H1 (cell line): ENCODE measurements around the gene BPGM. TPM values are rescaled to one million over a fixed set of nuclear protein-coding genes. Genes with fewer than 3 reads are reported as not detected.

Experiments used
- CTCF ChIA-PET: fragments of 300-600 bp; sonication (Branson Sonifier 250); formaldehyde crosslinking; loops from one replicate; lab custom pipeline; 2021; ENCODE audit not compliant: partially characterized antibody; lab: Charles Lee
- POLR2A ChIA-PET: fragments of 300-600 bp; sonication (Branson Sonifier 250); formaldehyde crosslinking; loops from one replicate; lab custom pipeline; 2021; ENCODE audit warnings: inconsistent platforms; ENCODE audit not compliant: partially characterized antibody; lab: Charles Lee
- DNase-seq, 2 experiments: peaks; one replicate each; pipeline versions ENCODE4 v3.0.0 to v3.0.0-alpha.2; 2010 to 2022; ENCODE audit warnings: low spot score in 2 of 2, low read depth in 1 of 2, mixed read lengths in 1 of 2
- FAIRE-seq: peaks from 2 replicates; lab custom pipeline; 2011; peaks lifted over from hg19 to GRCh38; lab: Jason Lieb, UNC
- H2AFZ ChIP-seq: 2 replicates; pipeline ENCODE4 v1.8.1; 2012; ENCODE audit warnings: low read length, inconsistent platforms
- H2AK5ac ChIP-seq: 2 replicates; pipeline ENCODE4 v1.6.1; 2013; ENCODE audit warnings: low read depth, low read length
- H2BK120ac ChIP-seq: replicated peaks from 2 replicates; pipeline ENCODE3; 2013; ENCODE audit warnings: low read depth, low read length, inconsistent platforms
- H2BK12ac ChIP-seq: 2 replicates; pipeline ENCODE4 v1.6.1; 2013; ENCODE audit warnings: low read depth, low read length
- H2BK15ac ChIP-seq: 2 replicates; pipeline ENCODE4 v1.6.1; 2013; ENCODE audit warnings: low read length
- H2BK20ac ChIP-seq: 2 replicates; pipeline ENCODE4 v1.6.1; 2013; ENCODE audit warnings: low read length
- H2BK5ac ChIP-seq: 2 replicates; pipeline ENCODE4 v1.6.1; 2013; ENCODE audit warnings: low read depth, low read length
- H3K14ac ChIP-seq: 2 replicates; pipeline ENCODE4 v1.6.1; 2013; ENCODE audit warnings: inconsistent platforms; ENCODE audit not compliant: insufficient read length
- H3K18ac ChIP-seq: 2 replicates; pipeline ENCODE4 v1.6.1; 2013; ENCODE audit warnings: low read length; ENCODE audit errors: extremely low read depth
- H3K23ac ChIP-seq: 2 replicates; pipeline ENCODE4 v1.6.1; 2013; ENCODE audit warnings: inconsistent platforms; ENCODE audit not compliant: insufficient read length
- H3K23me2 ChIP-seq: 2 replicates; pipeline ENCODE4 v1.6.1; 2013; ENCODE audit warnings: low read depth, low read length
- H3K27ac ChIP-seq: 2 replicates; pipeline ENCODE4 v1.6.1; 2011; ENCODE audit warnings: low read depth, low read length, inconsistent platforms
- H3K27me3 ChIP-seq, 4 experiments: replicated peaks in 1 of 4; 1 replicate in 1 of 4; 2 replicates in 3 of 4; pipeline versions ENCODE4 v1.6.1 to v1.8.1; 2011 to 2013; ENCODE audit warnings: low read length in 3 of 4, mild to moderate bottlenecking in 3 of 4, inconsistent platforms in 2 of 4, mixed read lengths in 2 of 4, moderate library complexity in 1 of 4; ENCODE audit not compliant: control insufficient read depth in 3 of 4, insufficient read depth in 3 of 4; ENCODE audit errors: extremely low read depth in 1 of 4
- H3K36me3 ChIP-seq, 4 experiments: 2 replicates each; pipeline versions ENCODE4 v1.6.1 to v1.8.1; 2011 to 2013; ENCODE audit warnings: mild to moderate bottlenecking in 4 of 4, low read length in 3 of 4, moderate library complexity in 2 of 4, control low read depth in 1 of 4, inconsistent platforms in 1 of 4; ENCODE audit not compliant: insufficient read depth in 4 of 4, control insufficient read depth in 2 of 4
- H3K4ac ChIP-seq: replicated peaks from 2 replicates; pipeline ENCODE3; 2013; ENCODE audit warnings: low read length, low read depth, mixed read lengths, inconsistent platforms; ENCODE audit not compliant: insufficient read length
- H3K4me1 ChIP-seq, 4 experiments: replicated peaks in 1 of 4; 1 replicate in 1 of 4; 2 replicates in 3 of 4; pipeline versions ENCODE4 v1.6.1 to v1.8.1; 2011 to 2013; ENCODE audit warnings: low read length in 3 of 4, inconsistent platforms in 2 of 4, mixed read lengths in 1 of 4; ENCODE audit not compliant: insufficient read depth in 4 of 4, control insufficient read depth in 3 of 4
- H3K4me2 ChIP-seq, 2 experiments: 2 replicates each; pipeline versions ENCODE4 v1.6.1 to v1.8.1; 2011 to 2013; ENCODE audit warnings: low read depth in 2 of 2, low read length in 2 of 2, control low read depth in 1 of 2, inconsistent platforms in 1 of 2, mild to moderate bottlenecking in 1 of 2; ENCODE audit not compliant: insufficient read depth in 1 of 2
- H3K4me3 ChIP-seq, 4 experiments: fragments of 200-600, 300-600 bp in 1 of 4; sonication (generic), shearing (Covaris generic), sonication (Bioruptor Twin) in 1 of 4; 2 replicates each; pipeline versions ENCODE4 v1.5.1 to v1.8.1; 2011 to 2016; ENCODE audit warnings: low read length in 4 of 4, low read depth in 3 of 4, control low read depth in 2 of 4, inconsistent platforms in 2 of 4, mild to moderate bottlenecking in 2 of 4, mixed read lengths in 1 of 4, moderate library complexity in 1 of 4; ENCODE audit not compliant: insufficient read depth in 2 of 4; ENCODE audit errors: extremely low read depth in 1 of 4
- H3K56ac ChIP-seq: replicated peaks from 2 replicates; pipeline ENCODE3; 2013; ENCODE audit warnings: low read depth, mild to moderate bottlenecking, mixed read lengths, low read length, inconsistent platforms; ENCODE audit not compliant: insufficient read length
- H3K79me1 ChIP-seq: 2 replicates; pipeline ENCODE4 v1.6.1; 2013; ENCODE audit warnings: low read depth, low read length, control low read depth
- H3K79me2 ChIP-seq, 2 experiments: 2 replicates each; pipeline versions ENCODE4 v1.6.1 to v1.8.1; 2012 to 2013; ENCODE audit warnings: low read length in 2 of 2, mild to moderate bottlenecking in 2 of 2, inconsistent platforms in 1 of 2; ENCODE audit not compliant: insufficient read depth in 2 of 2, control insufficient read depth in 1 of 2
- H3K9ac ChIP-seq, 4 experiments: replicated peaks in 1 of 4; 1 replicate in 1 of 4; 2 replicates in 3 of 4; pipeline versions ENCODE4 v1.6.1 to v1.8.1; 2011 to 2013; ENCODE audit warnings: low read depth in 3 of 4, low read length in 3 of 4, control low read depth in 2 of 4, mild to moderate bottlenecking in 2 of 4, moderate library complexity in 2 of 4, inconsistent platforms in 1 of 4; ENCODE audit errors: extremely low read depth in 1 of 4
- H3K9me3 ChIP-seq, 2 experiments: 2 replicates each; pipeline versions ENCODE4 v1.6.1 to v1.8.1; 2012 to 2013; ENCODE audit warnings: mild to moderate bottlenecking in 2 of 2, moderate library complexity in 2 of 2, control low read depth in 1 of 2, inconsistent platforms in 1 of 2, low read depth in 1 of 2, low read length in 1 of 2, mixed read lengths in 1 of 2; ENCODE audit not compliant: insufficient read depth in 2 of 2
- H4K20me1 ChIP-seq, 2 experiments: replicated peaks in 1 of 2; 2 replicates each; pipeline versions ENCODE3 to v1.8.1; 2011 to 2013; ENCODE audit warnings: inconsistent platforms in 2 of 2, low read length in 2 of 2, mild to moderate bottlenecking in 1 of 2; ENCODE audit not compliant: insufficient read depth in 2 of 2, control insufficient read depth in 1 of 2
- H4K5ac ChIP-seq: 2 replicates; pipeline ENCODE4 v1.6.1; 2013; ENCODE audit warnings: low read length, low read depth, mixed read lengths, inconsistent platforms; ENCODE audit not compliant: insufficient read length
- H4K8ac ChIP-seq: 2 replicates; pipeline ENCODE4 v1.8.0; 2013; ENCODE audit warnings: mild to moderate bottlenecking, moderate library complexity, low read length, inconsistent platforms; ENCODE audit not compliant: insufficient read depth; ENCODE audit errors: extremely low read depth
- H4K91ac ChIP-seq: replicated peaks from 2 replicates; pipeline ENCODE3; 2013; ENCODE audit warnings: low read length, mixed read lengths, inconsistent platforms; ENCODE audit not compliant: insufficient read length
- CBX8 ChIP-seq: fragments of 300-800, 300-1000 bp; sonication (generic); IDR thresholded peaks from 2 replicates; pipeline ENCODE4 v1.7.1; 2016; ENCODE audit warnings: low read depth, low read length, borderline replicate concordance
- CTBP2 ChIP-seq: IDR thresholded peaks from 2 replicates; pipeline ENCODE4 v1.7.0; 2011; ENCODE audit warnings: borderline replicate concordance, mild to moderate bottlenecking, moderate library complexity, mixed read lengths, low read length; ENCODE audit not compliant: insufficient read depth, insufficient read length
- EGR1 ChIP-seq: IDR thresholded peaks from 2 replicates; pipeline ENCODE4 v1.6.1; 2011; ENCODE audit warnings: low read depth, low read length, borderline replicate concordance
- GABPA ChIP-seq: IDR thresholded peaks from 2 replicates; pipeline ENCODE4 v1.6.1; 2011; ENCODE audit warnings: mild to moderate bottlenecking, low read length, moderate library complexity, borderline replicate concordance; ENCODE audit not compliant: insufficient read depth
- RNF2 ChIP-seq: fragments of 200-900, 300-1000 bp; sonication (generic); IDR thresholded peaks from 2 replicates; pipeline ENCODE4 v1.7.1; 2016; ENCODE audit warnings: borderline replicate concordance, low read depth, mild to moderate bottlenecking, antibody characterized with exemption, low read length; ENCODE audit not compliant: poor library complexity, severe bottlenecking; ENCODE audit errors: missing control alignments
- SAP30 ChIP-seq: fragments of 300-600 bp; sonication (generic); IDR thresholded peaks from 2 replicates; pipeline ENCODE4 v1.7.1; 2012; ENCODE audit warnings: low read length, moderate library complexity, mild to moderate bottlenecking, inconsistent platforms; ENCODE audit not compliant: insufficient read depth, insufficient replicate concordance
- TAF7 ChIP-seq: optimal IDR thresholded peaks from 2 replicates; pipeline ENCODE3; 2011; ENCODE audit warnings: low read depth, mild to moderate bottlenecking, inconsistent platforms, low read length, moderate library complexity, borderline replicate concordance
- TCF12 ChIP-seq: IDR thresholded peaks from 2 replicates; pipeline ENCODE4 v1.6.1; 2011; ENCODE audit warnings: low read depth, mild to moderate bottlenecking, low read length
- WGBS, 2 experiments: shearing (Covaris generic) in 1 of 2; methylation state at CpG; one replicate each; pipeline versions ENCODE4 v1.1.6 to v1.1.7; 2013 to 2015; ENCODE audit warnings: low lambda C conversion rate in 2 of 2, mixed read lengths in 2 of 2, inconsistent platforms in 1 of 2, low coverage in 1 of 2, missing lambda C conversion rate in 1 of 2; ENCODE audit not compliant: insufficient replicate concordance in 2 of 2, insufficient coverage in 1 of 2, insufficient read length in 1 of 2; ENCODE audit errors: extremely low coverage in 1 of 2, missing lambda C conversion rate in 1 of 2; 5-methylcytosine and 5-hydroxymethylcytosine counted together
- polyA plus RNA-seq, 7 experiments: library from polyadenylated mRNA; depleted of rRNA in 3 of 7; stranded (reverse) in 5 of 7; unstranded in 2 of 7; fragments of >200 nt in 5 of 7; fragments of 200-250 nt in 2 of 7; gene quantifications; 1 replicate in 5 of 7; 2 replicates in 1 of 7; 4 replicates in 1 of 7; pipeline versions ENCODE4 v1.2.1 to v1.2.3, GENCODE V29; 2011 to 2013; ENCODE audit warnings: missing spikeins in 2 of 7, mixed read lengths in 2 of 7
- total RNA-seq: library from RNA; stranded (reverse); fragmentation: NEBNext Ultra II Directional; extraction: Animal tissue kit (Norgen Biotek cat#: 25700); gene quantifications from 2 replicates; pipeline ENCODE4 v1.2.1, GENCODE V29; 2021
- TF ChIP-seq, protein P1 (sequence below): IDR thresholded peaks from 2 replicates; pipeline ENCODE4 v1.6.1; 2011; ENCODE audit warnings: low read length, improper control_type of control experiment
- TF ChIP-seq, protein P2 (sequence below): IDR thresholded peaks from 2 replicates; pipeline ENCODE4 v1.6.1; 2011; ENCODE audit warnings: low read depth, mild to moderate bottlenecking, low read length; ENCODE audit not compliant: insufficient read depth

BPGM gene
- total and polyA plus RNA-seq, 2 of the 8 experiments (the other 6 are each of a cell fraction or from before 2014, with no cell fraction given): 9.7 to 15.3 TPM

DNA sequence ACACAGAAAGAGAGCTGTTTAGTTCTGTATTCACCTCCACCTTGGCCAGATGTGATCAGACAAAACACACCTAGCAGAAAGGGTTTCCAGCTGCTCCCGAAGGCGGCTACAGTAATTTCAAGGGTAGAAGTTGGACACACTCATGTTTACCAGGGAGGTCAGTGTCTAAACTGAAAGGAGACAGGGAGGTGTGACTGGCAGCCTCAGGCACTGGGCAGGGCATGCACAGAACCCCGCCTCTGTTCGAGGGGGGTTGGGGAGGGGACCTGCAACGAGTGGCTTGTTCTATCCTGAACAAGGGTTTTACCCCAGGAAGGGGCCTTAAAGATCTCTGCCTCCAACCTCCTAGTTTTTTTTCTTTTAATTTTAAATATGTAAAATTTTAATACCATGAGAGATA lies 49.6 kb downstream of the BPGM start:
- Histone ChIP-seq H2AK5ac (no peak overlapping the region), H4K20me1 (no peaks in the 10 kb centered on the region), H3K4me3 (no peak overlapping the region), H2BK12ac (no peak overlapping the region), H3K79me2 (no peaks in the 10 kb centered on the region), H3K23me2 (no peaks in the 10 kb centered on the region), H3K79me1 (no peaks in the 10 kb centered on the region), H2AFZ (no peak overlapping the region), H3K14ac (no peak overlapping the region), H3K4me2 (no peak overlapping the region), H3K9ac (no peak overlapping the region), H4K91ac (no peak overlapping the region), H3K23ac (no peak overlapping the region), H2BK120ac (no peak overlapping the region), H3K4me1 (peaks cover 0 to 4% (median 3%) of the 10 kb centered on the region in 4 experiments; a peak in 2 of 7 replicates), H3K27ac (no peak overlapping the region), H2BK5ac (no peak overlapping the region), H4K5ac (no peak overlapping the region), H2BK20ac (no peak overlapping the region), H3K56ac (no peak overlapping the region), H3K9me3 (no peaks in the 10 kb centered on the region), H3K18ac (no peak overlapping the region), H4K8ac (no peak overlapping the region), H2BK15ac (no peak overlapping the region), H3K27me3 (no peaks in the 10 kb centered on the region), H3K4ac (no peak overlapping the region), H3K36me3 (no peaks in the 10 kb centered on the region)
- FAIRE-seq (no peak), DNase-seq (no peak)
- POLR2A ChIA-PET: no interaction called here
- WGBS, 2 experiments: 93% methylated on average over 5 of the region's 5 CpGs; no CpG with 5 or more reads in 1 of the 2 experiments
- CTCF ChIA-PET: interaction anchor here (1.0 to 4.3 kb wide), 12 partner anchors 10 to 249 kb away, joined by 3 to 24 read pairs (median 8); partner anchors contain the start of gene BPGM
- TF ChIP-seq, protein P1, sequence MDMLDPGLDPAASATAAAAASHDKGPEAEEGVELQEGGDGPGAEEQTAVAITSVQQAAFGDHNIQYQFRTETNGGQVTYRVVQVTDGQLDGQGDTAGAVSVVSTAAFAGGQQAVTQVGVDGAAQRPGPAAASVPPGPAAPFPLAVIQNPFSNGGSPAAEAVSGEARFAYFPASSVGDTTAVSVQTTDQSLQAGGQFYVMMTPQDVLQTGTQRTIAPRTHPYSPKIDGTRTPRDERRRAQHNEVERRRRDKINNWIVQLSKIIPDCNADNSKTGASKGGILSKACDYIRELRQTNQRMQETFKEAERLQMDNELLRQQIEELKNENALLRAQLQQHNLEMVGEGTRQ: no peak
- TF ChIP-seq SAP30 (no peak), TAF7 (no peak), EGR1 (no peak), CTBP2 (no peak), RNF2 (no peak), TCF12 (no peak), CBX8 (no peak), GABPA (no peak)
- TF ChIP-seq, protein P2, sequence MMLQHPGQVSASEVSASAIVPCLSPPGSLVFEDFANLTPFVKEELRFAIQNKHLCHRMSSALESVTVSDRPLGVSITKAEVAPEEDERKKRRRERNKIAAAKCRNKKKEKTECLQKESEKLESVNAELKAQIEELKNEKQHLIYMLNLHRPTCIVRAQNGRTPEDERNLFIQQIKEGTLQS: no peak
